ENCODE measurements around the gene KCNE1.

KCNE1 gene

GRCh38 chr21:34535886-34536285 lies 23.9 kb upstream of the KCNE1 start:
- no peak for DNase-seq

- no peak for DNase-seq
Measured at GRCh38 chr21:34534522-34534921, 22.5 kb upstream of the KCNE1 start.

DNA sequence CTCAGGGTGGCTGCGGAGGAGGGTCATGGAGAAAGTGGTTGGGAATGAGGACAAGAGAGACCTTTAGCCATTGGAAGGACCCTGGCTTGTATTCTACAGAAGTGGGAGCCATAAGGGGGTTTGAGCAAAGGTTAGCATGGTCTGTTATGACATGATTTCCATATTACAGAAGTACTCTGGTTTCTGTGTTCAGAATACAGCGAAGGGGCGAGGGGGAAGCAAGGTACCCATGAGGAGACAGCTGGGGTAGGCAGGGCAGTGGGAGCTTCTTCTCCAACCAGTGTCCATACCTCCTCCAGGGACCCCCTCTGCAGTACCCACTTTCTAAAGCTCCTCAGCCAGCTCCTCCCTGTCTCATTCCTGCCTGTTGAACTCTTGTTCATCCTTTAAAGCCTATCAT lies 21.9 kb upstream of the KCNE1 start:
- no peak for DNase-seq

GRCh38 chr21:34531399-34531798 lies 19.4 kb upstream of the KCNE1 start:
- DNase-seq: no peak

GRCh38 chr21:34530261-34530660 lies 18.3 kb upstream of the KCNE1 start:
- DNase-seq: no peak

- no peak for DNase-seq
Measured at GRCh38 chr21:34528131-34528561, 16.1 kb upstream of the KCNE1 start.

DNA sequence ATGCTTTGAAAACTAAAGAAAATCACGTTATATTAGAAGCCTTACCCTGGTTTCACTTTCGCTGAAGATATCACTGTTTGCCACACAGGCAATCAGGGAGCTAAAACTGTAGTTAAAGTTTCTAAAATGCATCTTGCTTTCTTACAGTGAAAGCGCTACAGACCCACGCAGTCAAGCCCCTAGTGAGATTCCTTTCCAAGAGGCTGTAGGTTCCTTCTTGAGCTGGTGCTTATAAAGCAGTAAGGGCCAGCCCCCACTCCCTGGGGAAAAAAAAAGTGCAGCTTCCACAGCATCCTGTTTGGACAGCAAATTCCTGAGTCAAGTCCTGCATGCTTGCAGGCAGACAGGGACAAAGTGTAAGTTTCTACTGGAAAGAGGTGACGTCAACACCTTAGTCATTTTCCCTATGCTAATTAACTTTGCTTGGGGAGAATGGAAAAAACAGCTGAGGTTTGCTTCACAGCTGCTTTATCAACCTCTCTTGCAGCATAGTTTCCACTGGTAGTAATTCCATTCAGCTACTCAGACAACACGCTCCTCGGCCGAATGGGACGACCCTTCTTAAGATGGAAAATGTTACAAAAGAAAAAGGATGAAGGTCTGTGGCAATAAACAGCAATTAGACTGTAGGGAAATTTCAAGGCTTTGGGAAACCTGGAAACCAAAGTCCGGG lies 14.7 kb upstream of the KCNE1 start:
- DNase-seq: no peak

GRCh38 chr21:34526241-34526617 lies 14.2 kb upstream of the KCNE1 start:
- no peak for DNase-seq

DNA sequence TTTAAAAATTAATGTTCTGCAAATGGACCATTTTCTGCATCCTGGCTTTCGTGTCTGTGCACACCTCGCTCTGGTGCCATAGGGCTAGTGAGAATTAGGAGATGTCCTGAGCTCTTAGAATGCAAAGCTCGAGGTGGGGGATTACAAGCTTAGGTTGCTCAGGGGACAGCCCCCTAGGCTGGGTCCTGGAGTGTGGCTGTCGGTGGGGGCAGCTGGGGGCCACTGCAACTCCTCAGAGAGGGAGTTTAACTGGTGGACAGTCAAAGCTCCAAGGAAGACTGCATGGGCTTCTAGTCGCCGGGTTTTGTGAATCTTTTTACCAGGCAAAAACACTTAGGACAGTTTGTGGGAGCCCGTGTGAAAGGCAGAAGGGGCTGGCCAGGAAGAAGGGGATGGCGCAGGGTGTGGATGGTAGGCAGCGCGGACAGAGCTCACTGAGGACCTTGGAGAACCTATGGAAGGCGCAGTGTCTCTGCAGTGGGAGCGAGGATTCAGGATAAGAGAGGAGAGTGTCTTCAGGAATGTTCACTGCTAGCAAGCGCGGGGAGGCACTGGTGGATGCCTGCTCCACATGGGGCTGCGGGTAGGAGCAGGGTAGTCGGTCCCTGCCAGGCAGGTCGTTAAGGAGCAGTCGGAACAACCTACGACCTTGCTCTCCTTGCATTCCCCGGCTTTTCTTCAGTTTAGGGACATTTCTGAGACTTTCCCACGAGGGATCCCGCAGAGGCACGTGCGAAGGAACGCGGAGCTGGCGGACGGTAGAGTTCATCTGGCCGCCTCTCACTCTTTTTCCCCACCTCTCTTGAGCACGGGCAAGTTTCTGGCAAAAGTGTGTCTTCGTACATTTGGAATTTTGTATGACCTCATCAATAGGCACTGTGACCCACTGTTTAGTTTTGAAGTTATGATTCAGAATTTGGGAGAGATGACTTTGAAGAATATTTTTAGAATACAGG lies 12.9 kb upstream of the KCNE1 start:
- no peak for DNase-seq

GRCh38 chr21:34523019-34523555 lies 11.1 kb upstream of the KCNE1 start:
- no peak for DNase-seq

DNA sequence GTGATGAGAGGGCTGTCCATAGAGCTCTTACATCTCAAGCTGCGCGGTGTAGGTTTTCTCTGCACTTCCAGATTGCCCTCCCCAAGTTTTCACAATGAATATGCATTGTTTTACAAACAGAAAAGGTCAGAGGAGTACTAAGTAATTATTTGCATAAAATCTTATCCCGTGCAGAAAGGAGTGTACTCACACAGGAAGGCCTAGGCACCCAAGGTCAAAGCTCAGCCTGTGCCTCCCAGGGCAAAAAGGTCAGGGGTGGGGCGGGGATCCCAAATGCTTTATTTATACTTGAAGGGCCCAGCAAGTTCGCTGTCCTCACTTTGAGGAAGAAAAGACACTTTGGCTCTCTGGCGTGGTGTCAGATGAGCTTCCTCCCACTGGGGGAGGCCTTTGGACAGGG lies 10.3 kb upstream of the KCNE1 start:
- DNase-seq: no peak

- DNase-seq: no peak
Measured at GRCh38 chr21:34521561-34521960, 9.6 kb upstream of the KCNE1 start.

DNA sequence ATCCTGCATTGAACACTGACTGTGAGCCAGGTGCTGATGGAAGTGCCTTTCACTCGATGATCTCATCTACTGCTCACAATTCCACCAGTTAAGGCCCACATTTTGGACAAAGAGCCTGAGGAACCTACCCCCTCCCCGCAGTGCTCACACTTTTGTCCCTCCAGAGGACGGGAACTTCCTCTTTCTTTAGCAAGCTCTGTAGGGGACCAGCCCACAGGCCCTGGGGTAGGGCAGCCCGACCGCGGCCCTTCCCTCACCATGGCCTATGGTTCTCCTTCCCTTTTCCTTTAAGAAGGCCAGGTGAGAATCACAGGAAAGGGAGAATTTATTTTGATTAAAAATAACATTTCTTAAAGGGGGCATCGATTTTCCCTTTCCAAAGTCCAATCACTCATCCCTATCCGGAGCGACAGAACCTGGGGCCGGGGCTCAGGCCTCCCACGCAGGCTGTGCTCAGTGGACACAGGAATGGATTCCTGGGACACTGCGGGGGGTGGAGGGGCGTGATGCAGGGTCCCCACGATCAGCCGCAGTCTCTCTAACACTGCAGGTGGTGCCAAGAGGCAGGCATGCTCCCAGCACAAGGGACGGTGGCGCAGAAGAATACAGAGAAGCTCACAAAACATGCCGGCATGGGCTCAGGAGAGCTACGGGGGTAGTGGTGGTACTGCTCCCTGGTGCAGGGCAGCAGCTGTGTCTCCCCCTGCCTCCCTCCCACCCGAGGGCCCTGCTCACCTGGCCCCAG lies 8.9 kb upstream of the KCNE1 start:
- DNase-seq: no peak

DNA sequence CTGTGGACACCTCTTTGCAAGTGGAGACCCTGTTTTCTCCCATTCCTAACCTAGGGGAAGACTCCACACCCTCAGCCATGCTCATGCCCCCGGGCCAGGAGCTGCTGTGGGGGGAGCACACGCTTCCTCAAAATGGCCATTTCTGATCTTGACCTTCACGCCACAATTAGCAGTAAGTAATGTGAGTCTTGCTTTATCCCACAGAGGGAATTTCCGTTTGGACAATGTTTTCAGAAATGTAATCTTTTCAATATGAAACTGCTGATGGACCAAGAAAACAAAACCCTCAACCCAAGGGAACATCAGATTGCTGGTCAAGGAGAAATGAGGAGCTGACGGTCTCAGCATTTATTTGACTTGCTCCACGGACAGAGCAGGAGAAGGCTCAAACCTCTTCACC lies 8.3 kb upstream of the KCNE1 start:
- DNase-seq: no peak

- DNase-seq: no peak
Measured at GRCh38 chr21:34519694-34520093, 7.7 kb upstream of the KCNE1 start.

- no peak for DNase-seq
Measured at GRCh38 chr21:34519016-34519415, 7.0 kb upstream of the KCNE1 start.

DNA sequence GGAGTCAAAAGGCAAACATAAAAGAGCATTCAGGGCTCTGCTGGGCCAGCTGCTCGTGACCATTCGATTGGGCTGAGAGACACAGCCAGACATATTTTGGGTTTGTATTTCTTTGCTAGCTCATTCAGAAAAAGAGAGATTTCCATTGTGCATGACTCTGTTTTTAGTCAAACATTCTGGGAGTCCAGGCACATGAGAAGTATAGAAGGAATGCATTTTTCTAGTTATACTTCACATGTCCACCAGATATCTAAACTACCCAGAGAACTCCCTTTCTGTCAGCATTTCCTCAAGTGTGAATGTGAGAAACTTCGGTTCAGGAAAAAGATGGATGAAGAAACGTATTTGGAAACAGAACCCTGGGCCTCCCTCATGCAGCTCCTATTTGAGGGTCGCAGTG lies 6.3 kb upstream of the KCNE1 start:
- DNase-seq: no peak

GRCh38 chr21:34517491-34518245 lies 5.7 kb upstream of the KCNE1 start:
- DNase-seq: no peak

DNA sequence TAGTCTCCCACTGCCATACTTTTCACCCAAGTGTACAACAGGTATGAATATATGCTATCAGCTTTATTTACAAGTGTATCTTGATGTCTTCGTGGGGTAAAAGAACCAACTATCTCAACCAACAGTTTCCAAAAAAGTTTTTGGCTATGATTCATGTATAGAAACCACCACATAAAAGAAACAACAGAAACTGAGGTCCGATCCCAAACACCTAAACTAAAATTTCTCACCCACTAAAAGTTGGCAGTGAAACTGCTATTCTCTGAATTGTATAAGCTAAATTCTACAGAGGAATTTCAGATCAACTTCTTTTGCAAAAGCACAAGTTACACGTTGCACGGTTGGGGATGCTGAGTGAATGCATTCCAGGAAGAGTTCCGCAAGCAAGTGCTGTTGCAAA lies 5.0 kb upstream of the KCNE1 start:
- DNase-seq: no peak

DNA sequence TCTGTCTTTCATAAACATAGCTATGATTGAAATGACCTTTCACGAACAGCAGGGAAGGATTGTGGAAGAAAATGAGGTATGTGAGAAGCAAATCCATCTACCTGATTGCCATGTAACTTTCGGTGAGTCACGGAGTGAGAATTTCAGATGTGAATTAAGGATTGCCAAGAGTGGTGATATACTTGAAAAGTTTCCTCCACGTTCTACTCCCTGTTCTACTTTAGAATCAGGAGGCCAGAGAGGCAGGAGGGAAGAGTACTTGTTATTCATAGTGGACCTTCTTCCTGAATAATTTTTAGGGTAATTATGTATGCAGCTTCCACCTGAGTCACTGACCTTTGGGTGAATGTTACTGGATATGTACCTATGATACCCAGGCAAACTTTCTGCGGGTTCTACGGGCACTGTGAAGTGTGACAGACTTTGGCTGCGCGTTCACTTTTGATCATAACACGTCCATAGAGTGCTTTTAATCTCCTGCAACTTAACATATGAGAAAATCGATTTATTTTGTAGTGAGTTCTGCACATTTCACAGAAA lies 2.6 kb upstream of the KCNE1 start:
- no peak for DNase-seq

- no peak for DNase-seq
Measured at GRCh38 chr21:34513129-34513675, 1.2 kb upstream of the KCNE1 start.

DNA sequence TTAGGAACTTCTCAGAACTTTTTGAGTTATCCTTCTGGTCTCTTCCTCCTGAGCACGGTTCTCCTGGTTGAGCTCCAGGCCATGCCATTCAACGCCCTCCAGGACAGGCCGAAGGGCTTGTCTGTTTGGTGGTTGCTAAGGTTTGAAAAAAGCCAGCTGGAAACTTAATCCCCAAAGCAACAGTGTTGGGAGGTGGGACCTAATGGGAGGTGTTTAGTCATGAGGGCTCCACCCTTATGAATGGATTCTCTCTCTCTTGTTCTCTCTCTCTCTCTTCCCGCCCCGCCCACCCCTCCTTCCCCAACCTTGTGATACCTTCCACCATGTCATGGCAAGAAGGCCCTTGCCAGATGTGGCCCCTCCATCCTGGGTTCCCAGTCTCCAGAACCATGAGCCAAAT lies 829 bp downstream of the KCNE1 start:
- DNase-seq: no peak

Data from activated effector memory CD4-positive, alpha-beta T cell treated with Interleukin-2 at 50 U/mL for 16 hours (primary cell).